Heart left ventricle (tissue), 13 donors: ENCODE measurements around the gene OAS3.

Source experiments
- POLR2A ChIP-seq, 2 donors: fragments of 450-650 bp; IDR thresholded peaks; one replicate each; pipeline ENCODE4 v1.6.1; 2017; ENCODE audit warnings: antibody characterized with exemption in 2 of 2, mild to moderate bottlenecking in 2 of 2, moderate library complexity in 2 of 2
- TF ChIP-seq, protein P1 (sequence below), 12 donors: fragments of 200-600 bp; sonication (generic) in 4 of 12; IDR thresholded peaks; one replicate each; pipeline versions ENCODE4 v1.5.0 to v1.8.0; 2018 to 2022; ENCODE audit warnings: antibody characterized with exemption in 12 of 12, mild to moderate bottlenecking in 5 of 12
- donor health status: ischemic (EF 13 %, LVEDD 7.1; RV severe dilation, severe dysfunction).
- donor health status: DM: no; HTN: yes; CAD: no.
- donor health status: DM: no; HTN: no; CAD: no.
- donor health status: ischemic (EF 25% LVEDD 6.9; RV normal size, moderate dysfunction).
- donor health status: ischemic (EF 25% LVEDD 5.7; RV mildly dilated, moderate dysfunction).
- donor health status: ischemic (EF 35%, LVEDD 5.7; RV mildly dilated, moderate dysfunction).
- donor health status: nonischemic (EF 11% LVEDD 7.7; RV severe dilation, severe dysfunction).
- donor health status: DM: yes; HTN: yes; CAD: no.
- donor health status: PGD.
- donor health status: ischemic (EF 29% LVEDD 5.4; RV normal size, mild dysfunction).
- donor health status: nonischemic (EF 23%, LVEDD 6.1; RV moderate dilation, normal function).

DNA sequence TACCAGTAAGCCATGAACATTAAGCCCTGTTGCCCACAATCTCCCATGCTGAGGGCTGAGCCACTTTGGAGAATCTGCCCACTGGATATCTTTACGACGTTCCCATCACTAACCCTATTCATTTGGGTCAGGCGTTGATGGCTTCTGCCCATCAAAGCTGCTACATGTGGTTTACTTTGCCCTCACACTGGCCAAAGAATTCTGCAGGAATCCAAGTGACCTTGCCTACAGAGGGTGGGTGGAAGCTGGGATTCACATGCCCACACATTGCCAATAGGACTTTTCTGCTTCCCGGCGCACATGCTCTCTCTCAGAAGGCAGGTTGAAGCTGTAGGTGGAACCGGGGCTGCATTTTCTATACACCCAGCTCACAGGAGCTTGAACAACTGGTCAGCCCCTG is 68.4 kb downstream of the OAS3 start:
- TF ChIP-seq, protein P1, sequence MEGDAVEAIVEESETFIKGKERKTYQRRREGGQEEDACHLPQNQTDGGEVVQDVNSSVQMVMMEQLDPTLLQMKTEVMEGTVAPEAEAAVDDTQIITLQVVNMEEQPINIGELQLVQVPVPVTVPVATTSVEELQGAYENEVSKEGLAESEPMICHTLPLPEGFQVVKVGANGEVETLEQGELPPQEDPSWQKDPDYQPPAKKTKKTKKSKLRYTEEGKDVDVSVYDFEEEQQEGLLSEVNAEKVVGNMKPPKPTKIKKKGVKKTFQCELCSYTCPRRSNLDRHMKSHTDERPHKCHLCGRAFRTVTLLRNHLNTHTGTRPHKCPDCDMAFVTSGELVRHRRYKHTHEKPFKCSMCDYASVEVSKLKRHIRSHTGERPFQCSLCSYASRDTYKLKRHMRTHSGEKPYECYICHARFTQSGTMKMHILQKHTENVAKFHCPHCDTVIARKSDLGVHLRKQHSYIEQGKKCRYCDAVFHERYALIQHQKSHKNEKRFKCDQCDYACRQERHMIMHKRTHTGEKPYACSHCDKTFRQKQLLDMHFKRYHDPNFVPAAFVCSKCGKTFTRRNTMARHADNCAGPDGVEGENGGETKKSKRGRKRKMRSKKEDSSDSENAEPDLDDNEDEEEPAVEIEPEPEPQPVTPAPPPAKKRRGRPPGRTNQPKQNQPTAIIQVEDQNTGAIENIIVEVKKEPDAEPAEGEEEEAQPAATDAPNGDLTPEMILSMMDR (IDR thresholded peaks at IDR 0.05) = no peak
- TF ChIP-seq POLR2A (IDR thresholded peaks at IDR 0.05) = no peak
